NCI-H1092 treated with DMSO at 0.1 percent for 48 hours (cell line): ENCODE results near the gene SENP7.
"Not testable (repeated sequence)": the region's sequence is repeated elsewhere in the genome, so short reads cannot be mapped to it uniquely, and the experiment has no call there.

Experiments used
- DNase-seq: peaks from one replicate; lab custom pipeline; 2025; lab: John Stamatoyannopoulos, UW

SENP7 gene

DNA sequence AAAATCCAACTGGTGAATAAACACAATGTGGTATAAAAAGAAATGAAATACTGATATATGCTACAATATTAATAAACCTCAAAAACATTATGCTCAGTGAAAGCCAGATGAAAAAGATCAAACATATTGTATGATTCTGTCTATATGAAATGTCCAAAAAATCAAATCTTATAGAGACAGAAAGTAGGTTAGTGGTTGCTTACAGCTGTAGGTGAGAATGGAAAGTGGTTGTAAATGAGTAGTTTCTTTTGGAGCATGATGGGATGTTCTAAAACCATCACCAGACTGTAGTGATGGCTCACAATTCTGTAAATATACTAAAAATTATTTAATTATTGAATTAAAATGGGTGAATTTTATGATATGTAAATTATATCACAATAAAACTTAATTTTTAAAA is 58.4 kb downstream of the SENP7 start:
- no peak for DNase-seq

DNA sequence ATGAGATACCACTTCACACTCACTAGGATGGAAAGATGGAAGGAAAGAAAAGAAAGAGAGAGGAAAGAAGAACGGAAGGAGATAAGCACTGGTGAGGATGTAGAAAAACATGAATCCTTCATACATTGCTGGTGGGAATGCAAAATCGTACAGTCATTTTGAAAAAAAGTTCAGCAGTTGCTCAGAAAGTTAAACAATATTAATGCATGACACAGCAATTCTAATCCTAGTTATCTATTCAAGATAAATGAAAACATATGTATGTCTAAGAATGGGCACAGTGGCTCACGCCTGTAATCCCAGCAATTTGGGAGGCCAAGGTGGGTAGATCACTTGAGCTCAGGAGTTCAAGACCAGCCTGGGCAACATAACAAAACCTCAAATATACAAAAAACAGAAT is 59.1 kb downstream of the SENP7 start:
- DNase-seq = no peak

DNA sequence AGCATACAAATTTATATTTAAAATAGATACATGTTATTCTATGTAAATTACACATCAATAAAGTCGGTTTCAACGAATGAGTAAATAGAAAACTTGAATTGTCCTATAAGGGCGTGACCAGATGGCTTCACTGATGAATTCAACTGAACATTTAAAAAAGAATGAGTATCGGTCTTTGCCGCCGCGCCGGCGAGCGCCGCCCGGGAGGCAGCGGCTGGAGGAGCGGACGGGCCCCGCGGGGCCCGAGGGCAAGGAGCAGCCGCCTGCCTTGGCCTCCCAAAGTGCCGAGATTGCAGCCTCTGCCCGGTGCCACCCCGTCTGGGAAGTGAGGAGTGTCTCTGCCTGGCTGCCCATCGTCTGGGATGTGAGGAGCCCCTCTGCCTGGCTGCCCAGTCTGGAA is 74.4 kb downstream of the SENP7 start:
- not testable (repeated sequence) for DNase-seq

DNA sequence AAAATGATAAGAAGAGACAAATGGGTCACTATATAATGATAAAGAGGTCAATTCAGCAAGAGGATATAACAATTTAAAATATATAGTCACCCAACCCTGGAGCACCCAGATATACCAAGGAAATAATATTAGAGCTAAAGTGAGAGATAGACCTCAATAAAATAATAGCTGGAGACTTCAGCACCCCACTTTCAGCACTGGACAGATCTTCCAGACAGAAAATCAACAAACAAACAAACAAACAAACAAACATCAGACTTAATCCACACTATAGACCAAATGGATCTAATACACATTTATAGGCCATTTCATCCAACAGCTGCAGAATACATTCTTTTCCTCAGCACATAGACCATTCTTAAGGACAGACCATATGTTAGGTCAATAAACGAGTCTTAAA is 79.4 kb downstream of the SENP7 start:
- no peak for DNase-seq

DNA sequence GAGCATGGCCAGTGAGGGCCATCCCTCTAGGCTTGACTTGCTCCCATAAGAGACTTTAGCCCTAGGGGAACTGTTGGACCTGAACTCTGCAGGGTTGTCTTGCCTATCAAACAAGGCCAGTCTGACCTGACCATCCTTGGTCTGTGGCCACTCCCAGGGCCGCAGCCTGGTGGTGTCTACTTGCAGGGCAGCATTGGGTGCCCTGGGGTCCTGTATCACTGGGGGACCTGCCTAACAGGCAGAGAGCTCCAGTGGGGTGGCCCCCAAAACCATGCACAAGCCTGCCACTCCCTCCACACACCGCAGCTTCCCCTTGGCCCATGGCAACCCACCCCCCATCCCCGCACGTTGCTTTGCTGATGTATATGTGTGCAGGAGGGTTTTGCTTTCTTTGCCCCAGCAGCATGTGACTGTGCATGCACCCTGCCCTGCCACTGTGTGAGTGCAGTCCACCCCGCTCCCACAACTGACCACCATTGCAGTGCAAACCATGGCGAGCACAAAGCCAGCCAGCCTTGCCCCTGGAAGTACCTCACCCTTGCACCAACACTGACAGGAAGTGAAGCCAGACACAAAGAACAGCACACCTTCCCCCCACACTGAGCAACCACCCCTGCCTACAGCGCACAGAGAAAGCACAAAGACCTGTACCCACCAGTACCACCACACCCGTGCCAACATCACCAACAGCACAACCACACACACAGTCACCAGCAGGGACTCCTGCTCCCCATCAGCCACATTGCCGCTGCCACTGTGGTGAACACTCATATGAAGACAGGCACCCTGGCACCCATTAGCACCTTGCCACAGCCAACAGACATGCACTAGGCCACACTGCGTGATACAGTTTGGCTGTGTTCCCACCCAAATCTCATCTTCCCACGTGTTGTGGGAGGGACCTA is 88.8 kb downstream of the SENP7 start:
- no peak for DNase-seq

DNA sequence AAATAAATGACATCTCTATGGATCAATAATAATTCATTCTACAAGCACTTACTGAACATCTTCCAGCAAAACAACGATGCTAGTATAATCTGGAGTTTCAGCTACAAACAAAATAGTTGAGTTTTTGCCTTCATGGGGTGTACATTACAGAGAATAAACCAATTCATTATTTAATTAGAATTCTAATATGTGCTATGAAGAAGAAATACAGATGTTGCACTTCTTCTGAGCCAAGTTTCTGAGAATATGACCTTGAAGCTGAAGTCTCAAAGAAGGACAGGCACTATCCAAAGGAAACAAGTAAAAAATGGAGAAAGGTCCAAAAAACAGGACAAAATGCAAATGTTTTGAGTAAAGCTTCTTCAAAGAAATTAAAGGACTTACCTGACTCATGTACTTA is 94.2 kb downstream of the SENP7 start:
- no peak for DNase-seq

DNA sequence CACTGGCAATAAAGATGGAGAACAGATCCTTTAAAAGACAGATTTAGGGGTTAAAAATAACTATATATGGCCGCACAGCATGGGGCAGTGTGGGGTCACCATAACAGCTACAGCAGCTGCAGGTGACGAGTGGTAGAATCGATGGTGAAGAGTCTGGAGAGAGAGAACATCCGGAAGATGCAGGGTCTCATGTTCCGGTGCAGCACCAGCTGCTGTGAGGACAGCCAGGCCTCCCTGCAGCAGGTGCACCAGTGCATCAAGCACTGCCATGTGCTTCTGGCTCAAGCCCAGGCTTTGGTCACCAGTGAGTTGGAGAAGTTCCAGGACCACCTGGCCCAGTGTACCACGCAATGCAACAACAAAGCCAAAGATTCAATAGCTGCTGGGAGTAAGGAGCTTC is 98.9 kb downstream of the SENP7 start:
- peak; percentile 8 for DNase-seq

DNA sequence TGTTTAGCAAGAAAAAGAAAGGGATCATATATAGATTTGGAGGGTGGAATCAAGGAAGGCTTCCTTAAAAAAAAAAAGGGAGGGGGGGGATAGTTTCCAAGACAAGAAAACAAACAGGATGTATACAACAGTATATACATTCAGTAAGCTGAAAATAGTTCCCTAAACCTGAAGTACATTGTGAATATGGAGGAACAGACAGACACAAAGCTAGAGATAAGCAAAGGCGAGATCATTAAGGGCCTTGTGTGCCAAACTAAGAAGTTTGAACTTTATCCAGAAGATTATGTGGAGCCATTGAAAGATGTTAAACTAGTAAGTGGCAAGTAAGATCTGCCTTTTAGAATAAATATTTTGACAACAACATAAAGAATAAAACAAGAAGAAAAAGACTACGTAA is 99.4 kb downstream of the SENP7 start:
- no peak for DNase-seq

DNA sequence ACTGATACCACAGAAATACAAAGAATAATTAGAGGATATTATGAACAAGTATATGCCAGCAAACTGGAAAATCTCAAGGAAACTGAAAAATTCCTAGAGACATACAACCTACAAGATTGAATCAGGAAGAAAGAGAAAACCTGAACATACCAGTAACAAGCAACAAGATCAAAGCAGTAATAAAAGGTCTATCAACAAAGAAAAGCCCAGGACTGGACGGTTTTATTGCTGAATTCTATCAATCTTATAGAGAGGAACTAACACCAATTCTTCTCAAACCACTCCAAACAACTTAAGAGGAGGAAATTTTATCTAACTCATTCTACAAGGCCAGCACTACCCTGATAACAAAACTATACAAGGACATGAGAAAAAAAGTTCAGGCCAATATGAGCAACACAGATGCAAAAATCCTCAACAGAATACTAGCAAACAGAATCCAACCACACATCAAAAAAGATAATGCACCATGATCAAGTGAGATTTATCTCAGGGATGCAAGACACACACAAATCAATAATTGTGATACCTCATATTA is 121.5 kb downstream of the SENP7 start:
- no peak for DNase-seq

DNA sequence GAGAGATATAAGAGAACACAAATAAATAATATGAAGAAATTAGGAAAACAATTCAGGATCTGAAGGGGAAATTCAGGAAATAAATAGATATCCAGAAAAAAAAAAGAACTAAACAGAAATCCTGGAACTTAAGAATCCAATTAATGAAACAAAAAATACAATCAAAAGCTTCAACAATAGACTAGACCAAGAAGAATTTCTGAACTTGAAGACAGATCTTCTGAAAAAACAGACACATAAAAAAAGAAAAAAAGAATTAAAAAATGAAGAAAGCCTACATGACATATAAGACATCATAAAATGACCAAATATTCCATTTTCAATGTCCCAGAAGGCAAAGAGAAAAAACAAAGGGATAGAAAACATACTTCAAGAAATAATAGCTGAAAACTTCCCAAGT is 124.3 kb downstream of the SENP7 start:
- DNase-seq = no peak

DNA sequence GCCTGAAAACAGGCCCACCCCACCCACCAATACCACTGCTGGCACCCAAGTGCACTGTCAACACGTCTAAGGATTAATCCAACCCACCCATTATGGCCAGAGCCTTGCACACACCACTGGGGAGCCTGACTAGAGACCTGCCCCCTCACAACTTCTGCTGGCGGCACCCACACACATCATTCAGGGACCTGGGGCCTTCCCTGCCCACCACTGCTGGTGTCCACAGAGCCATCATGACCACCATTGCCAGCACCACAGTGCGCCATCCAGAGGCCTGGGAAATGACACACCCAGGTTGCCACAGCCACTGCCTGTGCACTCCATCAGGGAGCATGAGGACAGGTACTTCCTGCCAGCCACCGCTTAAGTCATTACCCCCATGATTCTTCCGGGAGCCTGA is 125.7 kb downstream of the SENP7 start:
- no peak for DNase-seq

DNA sequence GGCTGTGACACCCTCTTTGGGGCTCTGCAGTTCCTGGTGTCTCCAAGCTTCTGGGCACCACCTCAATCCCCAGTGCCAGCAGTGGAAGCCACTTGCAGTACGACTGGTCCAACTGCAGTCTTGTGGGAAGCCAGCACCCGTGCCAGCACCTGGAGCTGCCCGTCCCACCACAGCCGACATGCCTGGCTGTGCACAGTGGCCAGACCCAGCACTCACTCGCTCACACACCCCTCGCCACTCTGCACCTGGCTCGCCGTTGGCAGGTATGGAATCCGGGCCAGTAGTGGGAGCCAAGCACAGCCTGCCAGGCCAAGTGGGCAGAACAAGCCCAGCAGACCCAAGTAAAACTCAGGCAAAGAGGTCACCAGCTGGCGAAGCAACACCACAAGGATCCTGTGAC is 128.6 kb downstream of the SENP7 start:
- no peak for DNase-seq

DNA sequence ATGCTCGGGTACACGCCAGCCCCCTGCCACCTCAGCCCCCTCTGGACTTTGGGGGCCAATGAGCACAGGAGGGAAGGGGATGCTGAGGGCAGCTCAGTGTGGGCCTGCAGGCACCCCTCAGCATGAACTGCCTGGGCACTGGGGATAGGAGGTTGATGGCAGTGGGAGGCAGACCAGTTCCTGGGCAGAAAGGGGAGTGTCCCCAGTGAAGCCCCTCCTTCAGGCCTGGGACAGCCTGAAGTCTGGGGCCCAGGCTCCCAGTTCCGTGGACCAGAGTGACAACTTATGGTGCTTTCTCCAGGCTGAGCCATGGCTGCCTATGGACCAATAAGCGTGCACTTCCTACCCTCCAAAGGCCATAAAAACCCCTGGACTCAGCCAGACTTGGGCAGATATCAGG is 129.4 kb downstream of the SENP7 start:
- no peak for DNase-seq

DNA sequence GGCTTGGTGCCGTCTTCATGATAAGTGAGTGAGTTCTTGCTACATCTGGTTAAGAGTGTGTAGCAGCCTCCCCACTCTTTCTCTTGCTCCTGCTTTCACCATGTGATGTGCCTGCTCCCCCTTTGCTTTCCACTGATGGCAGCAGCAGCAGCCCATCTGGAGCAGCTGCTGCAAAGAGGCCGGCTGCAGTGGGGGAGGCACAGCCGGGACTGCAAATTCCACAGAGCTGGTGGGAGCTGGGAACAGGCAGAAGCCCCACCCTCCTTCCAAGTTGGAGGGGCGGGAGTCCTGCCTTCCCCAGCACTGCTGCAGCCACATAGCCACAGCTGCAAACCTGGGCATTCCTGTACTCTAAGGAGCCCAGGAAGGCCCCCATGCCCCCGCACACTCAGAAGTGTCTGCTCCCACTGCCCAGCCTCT is 129.8 kb downstream of the SENP7 start:
- DNase-seq = no peak

DNA sequence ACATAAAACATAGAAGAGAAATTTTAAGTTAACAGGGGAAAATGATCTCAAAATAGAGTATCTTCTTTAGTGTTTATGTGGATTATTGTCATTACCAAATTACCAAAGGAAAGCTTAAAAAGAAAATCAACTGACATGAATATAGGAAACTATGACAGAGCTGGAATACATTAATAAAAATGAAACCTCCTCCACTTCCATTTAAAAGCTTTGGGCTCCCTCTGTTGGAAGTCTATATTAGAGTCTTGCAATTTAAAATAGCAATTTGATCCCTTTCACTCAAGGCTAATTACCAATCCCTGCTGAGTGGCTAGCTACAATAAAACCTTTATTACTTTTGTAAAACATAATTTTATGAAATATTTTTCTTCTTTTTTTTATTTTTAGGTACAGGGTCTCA is 131.2 kb downstream of the SENP7 start:
- DNase-seq = peak; percentile 26

DNA sequence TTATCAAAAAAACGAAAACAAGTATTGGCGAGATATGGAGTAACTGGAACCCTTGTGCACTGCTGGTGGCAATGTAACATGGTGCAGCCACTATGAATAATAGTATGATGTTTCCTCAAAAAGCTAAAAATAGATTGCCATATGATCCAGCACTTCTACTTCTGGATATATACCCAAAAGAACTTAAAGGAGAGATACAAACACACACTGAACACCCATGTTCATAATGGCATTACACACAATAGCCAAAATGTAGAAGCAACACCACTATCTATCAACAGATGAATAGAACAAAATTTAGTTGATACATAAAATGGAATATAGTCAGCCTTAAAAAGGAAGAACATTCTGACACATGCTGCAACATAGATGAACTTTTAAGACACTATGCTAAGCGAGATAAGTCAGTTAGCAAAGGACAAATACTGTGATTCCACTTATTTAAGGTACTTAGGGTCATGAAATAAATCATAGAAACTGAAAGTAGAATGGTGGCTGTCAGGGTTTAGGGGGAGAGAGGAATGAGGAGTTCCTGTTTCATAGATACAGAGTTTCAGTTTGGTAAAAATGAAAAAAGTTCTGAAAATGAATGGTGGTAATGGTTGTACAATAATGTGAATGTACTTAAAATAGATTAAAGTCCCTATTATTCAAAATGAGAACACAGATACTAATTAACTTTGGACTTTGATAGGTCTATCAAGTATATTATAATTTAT is 133.2 kb downstream of the SENP7 start:
- DNase-seq = no peak

DNA sequence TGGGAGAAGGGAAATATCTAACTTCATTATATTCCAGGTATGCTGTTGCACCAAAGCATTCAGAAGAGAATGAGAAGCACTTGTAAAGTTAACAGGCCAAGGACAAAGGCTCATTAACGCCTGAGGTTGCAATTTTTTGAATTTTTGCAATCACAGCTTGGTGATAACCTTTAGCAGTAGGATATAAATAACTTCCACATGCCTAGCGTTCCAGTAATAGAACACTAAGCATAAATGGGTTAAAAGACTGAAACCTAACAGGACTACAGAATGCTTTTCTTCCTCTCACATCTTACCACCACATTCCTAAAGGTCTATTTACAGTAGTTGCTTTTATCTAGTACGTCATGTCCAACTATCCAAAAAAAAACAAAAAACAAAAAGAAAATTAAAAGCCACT is 135.2 kb downstream of the SENP7 start:
- no peak for DNase-seq

DNA sequence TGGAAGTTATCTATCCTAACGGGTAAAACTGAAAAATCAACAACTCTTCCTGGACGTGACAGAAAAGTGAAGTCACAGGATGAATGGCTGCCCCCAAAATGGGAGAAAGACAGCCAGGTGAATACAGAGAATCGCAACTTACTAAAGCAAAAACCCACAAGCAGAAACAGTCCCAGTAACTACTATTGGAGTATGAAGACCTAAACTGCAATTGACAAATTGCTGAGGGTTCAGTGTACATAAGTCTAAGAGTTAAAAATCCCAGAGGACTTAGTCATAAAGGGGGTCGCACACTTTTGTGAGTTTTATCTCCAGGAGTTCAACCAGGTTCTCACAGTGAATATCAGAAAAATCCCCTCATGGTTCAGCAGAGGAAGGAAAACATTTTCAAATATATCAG is 135.8 kb downstream of the SENP7 start:
- DNase-seq = no peak

DNA sequence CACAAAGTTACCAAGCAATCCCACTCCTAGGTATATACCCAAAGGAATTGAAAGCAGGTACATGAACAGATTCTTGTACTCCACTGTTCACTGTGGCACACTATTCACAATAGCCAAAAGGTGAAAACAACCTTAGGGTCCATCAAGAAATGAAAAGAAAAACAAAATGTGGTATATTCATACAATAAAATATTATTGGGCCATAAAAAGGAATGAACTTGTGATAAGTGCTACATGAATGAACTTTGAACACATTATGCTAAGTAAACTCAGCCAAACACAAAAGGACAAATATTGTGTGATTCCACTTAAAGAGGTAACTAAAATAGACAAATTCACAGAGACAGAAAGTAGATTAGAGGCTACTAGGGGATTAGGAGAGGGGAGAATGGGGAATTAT is 137.4 kb downstream of the SENP7 start:
- DNase-seq = no peak

DNA sequence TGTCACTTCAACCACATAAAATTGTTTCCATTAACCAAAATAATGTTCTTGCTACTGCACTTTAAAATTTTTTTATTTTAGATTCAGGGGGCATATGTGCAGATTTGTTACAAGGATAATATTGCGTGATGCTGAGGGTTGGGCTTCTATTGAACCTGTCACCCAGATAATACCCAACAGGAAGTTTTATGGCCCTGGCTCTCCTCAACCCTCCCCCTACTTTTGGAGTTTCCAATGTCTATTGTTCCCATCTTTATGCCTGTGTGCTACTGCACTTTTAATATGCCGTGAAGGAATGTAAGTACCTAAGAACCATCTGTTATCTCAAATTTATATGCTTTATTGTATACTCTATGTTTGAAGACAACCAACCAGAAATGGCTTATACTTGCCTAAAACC is 150.6 kb downstream of the SENP7 start:
- no peak for DNase-seq

DNA sequence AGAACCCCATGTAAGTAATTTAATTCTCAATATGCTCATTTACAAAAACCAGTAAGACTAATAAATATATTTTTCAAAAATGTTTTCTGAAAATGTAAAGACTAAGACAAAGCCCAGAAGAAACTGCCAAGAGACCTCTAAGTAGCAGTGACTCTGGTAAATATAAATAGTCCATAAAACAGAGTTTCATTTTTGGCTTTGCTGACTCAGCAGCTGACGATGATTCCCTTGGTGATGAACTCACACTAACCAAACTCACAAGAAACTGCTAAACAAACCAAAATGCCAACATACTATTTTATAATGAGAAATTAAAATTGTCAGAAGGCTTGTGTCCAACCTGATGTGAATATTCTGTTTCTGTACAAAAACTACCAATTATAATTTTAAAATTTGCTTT is 161.2 kb downstream of the SENP7 start:
- DNase-seq = no peak

DNA sequence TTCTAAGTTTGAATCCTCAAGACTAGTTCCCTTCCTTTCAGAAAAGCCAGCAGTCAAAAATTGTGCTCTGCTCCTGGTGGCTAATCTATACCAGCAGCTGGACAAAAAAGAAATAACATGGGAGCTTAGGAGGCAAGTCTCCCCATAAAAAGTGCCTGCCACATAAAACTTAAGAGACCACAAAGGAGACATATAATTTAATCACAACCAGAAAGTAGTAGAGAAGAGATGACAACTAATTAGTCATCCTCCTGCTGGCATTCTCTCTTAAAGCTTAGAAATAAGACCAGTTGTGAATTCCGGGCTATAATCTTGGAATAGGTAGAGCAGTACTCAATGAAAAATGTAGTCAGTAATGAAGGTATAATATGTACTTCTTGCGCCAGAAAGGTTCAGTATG is 172.4 kb downstream of the SENP7 start:
- DNase-seq = no peak

DNA sequence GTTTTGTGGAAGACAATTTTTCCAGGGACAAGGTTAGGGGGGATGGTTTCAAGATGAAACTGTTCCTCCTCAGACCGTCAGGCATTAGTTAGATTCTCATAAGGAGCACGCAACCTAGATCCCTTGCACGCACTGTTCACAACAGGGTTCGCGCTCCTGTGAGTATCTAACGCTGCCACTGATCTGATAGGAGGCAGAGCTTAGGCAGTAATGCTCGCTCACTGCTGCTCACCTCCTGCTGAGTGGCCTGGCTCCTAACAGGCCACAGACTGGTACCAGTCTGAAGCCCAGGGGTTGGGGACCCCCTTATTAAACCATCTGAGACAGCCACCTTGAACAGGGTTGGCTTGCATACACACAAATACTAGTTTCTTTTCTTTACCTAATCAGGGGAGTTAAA is 179.1 kb downstream of the SENP7 start:
- DNase-seq = no peak
